ENCODE measurements around the gene GPR62. TPM values are rescaled to one million over a fixed set of nuclear protein-coding genes. Genes with fewer than 3 reads are reported as not detected.

Gene GPR62
- total RNA-seq, 2 donors from 2014 or later, result 0.41 to 0.97 TPM

DNA sequence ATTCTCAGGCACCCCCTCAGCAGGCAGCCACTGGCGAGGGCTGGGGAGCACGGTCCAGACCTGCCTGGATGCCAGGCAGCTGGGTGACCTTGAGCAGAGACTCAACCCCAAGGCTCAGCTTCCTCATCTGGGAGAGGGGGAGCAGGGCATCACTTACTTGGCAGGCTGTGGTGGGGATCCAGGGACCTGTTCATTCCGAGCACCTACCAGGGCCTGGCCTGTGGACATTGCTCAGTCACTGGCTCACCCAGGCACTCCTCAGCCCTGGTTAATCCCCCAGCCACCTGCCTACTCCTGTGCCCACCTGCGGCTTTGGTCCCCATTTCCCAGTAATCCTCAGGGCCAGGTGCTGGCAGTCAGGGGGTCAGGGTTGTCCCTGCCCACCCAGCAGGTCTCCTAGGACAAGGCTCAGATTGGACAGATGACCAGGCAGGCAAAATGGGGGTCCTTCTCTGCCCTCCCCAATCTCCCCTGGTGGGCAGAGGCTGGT, 49.8 kb downstream of the GPR62 start:
- Histone ChIP-seq H3K4me3 (no peak overlapping the region), H3K27ac (no peak overlapping the region), H3K4me1 (replicated peaks) (peaks cover 4% of the 10 kb centered on the region), H3K36me3 (no peaks in the 10 kb centered on the region), H3K9me3 (no peaks in the 10 kb centered on the region), H3K27me3 (replicated peaks; ENCODE audit: insufficient read depth) (no peaks in the 10 kb centered on the region)
- TF ChIP-seq POLR2A (IDR thresholded peaks at IDR 0.05), result no peak
- TF ChIP-seq POLR2AphosphoS5 (IDR thresholded peaks at IDR 0.05), result no peak
- TF ChIP-seq CTCF (IDR thresholded peaks at IDR 0.05), result no peak
- intact Hi-C loops (cut with DNase I), result loop anchor here (2.0 to 5.0 kb wide), 3 partner anchors 40 to 337 kb away; no protein-coding TSS in a partner anchor
- 91% methylated on average over 4 of the region's 4 CpGs for WGBS
- no peak for DNase-seq (ENCODE audit: low spot score)

DNA sequence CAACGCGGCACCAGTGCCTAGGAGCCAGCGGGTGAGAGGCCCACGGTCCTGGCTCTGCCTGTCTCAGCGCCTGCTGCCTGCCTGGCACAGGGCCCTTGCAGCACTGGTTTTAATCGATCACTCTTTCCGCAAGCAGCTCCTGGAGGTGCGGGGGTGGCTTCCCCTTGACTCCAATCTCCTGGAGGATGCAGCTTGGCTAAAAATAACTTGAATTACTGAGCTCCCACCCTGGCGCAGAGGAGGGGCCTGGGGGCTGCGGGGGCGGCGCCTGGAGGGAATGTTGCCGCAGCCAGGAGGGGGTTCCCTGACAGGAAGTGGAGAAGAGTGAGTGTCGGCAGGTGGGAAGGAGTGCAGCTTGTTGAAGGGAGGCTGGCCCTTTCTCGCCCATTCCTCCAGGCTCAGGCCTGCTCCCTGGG, 50.4 kb downstream of the GPR62 start:
- H3K4me3 ChIP-seq, result no peak overlapping the region
- 8% methylated on average over 15 of the region's 15 CpGs for WGBS
- peaks cover 4% of the 10 kb centered on the region for H3K4me1 ChIP-seq (replicated peaks)
- no peaks in the 10 kb centered on the region for H3K36me3 ChIP-seq
- intact Hi-C loops (cut with DNase I), result loop anchor here (2.0 kb wide), 1 partner anchor 39 kb away; no protein-coding TSS in a partner anchor
- H3K27me3 ChIP-seq (replicated peaks; ENCODE audit: insufficient read depth), result no peaks in the 10 kb centered on the region
- no peak overlapping the region for H3K27ac ChIP-seq
- no peak for DNase-seq (ENCODE audit: low spot score)
- TF ChIP-seq POLR2AphosphoS5 (IDR thresholded peaks at IDR 0.05), result no peak
- no peak for TF ChIP-seq POLR2A (IDR thresholded peaks at IDR 0.05)
- TF ChIP-seq CTCF (IDR thresholded peaks at IDR 0.05), result no peak
- no peaks in the 10 kb centered on the region for H3K9me3 ChIP-seq

DNA sequence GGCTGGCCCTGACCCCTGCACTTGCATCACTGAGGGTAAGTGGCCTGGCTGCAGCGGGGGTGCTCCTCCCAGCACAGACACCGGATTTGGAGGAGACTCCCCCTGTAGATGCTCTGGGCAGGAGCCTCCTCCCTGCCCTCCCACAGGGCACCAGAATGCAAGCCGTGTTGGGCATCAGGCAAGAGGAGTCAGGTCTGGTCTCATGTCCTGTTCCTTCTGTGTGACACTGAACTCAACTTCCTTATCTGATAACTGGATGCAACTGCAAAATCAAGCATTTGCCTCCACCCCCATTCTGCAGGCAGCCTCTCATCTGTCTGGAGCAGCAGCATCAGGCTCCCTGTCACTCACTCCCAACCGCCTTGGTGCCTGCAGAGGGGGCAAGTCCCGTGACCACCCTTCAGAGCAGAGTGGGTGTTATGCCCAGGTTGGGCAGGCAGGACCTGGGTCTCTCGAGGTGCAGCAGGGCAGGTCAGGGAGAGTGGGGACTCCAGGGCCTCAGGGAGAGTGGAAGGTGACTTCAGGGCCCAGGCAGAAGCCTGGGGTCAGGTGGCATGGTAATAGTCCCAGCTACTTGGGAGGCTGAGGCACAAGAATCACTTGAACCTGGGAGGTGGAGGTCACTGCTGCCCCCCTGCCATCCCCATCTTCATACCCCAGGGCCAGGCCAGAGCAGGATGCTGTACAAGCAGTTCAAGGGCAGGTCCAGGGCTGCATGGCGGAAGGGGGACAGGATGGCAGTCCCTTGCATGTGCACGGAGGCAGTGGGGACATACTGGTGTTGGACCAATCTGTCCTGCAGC, 51.0 kb downstream of the GPR62 start:
- DNase-seq (ENCODE audit: low spot score), result no peak
- Histone ChIP-seq H3K27me3 (replicated peaks; ENCODE audit: insufficient read depth) (no peaks in the 10 kb centered on the region), H3K4me1 (replicated peaks) (peaks cover 4% of the 10 kb centered on the region), H3K9me3 (no peaks in the 10 kb centered on the region), H3K4me3 (no peak overlapping the region), H3K27ac (no peak overlapping the region), H3K36me3 (no peaks in the 10 kb centered on the region)
- intact Hi-C loops (cut with DNase I), result no loop called here
- TF ChIP-seq CTCF (IDR thresholded peaks at IDR 0.05) (no peak), POLR2A (IDR thresholded peaks at IDR 0.05) (no peak)
- 49% methylated on average over 7 of the region's 8 CpGs for WGBS

DNA sequence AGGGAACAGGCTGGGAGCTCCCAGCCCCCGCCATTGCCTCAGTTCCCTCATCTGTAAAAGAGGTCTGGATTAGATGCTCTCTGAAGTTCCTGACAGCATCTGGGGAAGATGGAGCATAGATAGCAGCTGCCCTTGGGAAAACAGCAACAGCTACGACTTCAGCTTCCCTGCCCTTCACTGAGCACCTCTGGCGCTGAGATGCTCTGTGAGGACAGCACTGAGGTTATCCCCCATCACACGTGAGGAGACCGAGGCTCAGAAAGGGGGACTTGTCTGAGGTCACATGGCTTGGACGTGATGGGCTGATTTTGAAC, 51.6 kb downstream of the GPR62 start:
- intact Hi-C loops (cut with DNase I), result no loop called here
- TF ChIP-seq POLR2AphosphoS5 (IDR thresholded peaks at IDR 0.05), result no peak
- no peak for DNase-seq (ENCODE audit: low spot score)
- no peaks in the 10 kb centered on the region for H3K36me3 ChIP-seq
- no peaks in the 10 kb centered on the region for H3K9me3 ChIP-seq
- peaks cover 4% of the 10 kb centered on the region for H3K4me1 ChIP-seq (replicated peaks)
- H3K27me3 ChIP-seq (replicated peaks; ENCODE audit: insufficient read depth), result no peaks in the 10 kb centered on the region
- WGBS, result 98% methylated on average over 6 of the region's 6 CpGs
- H3K27ac ChIP-seq, result no peak overlapping the region
- no peak overlapping the region for H3K4me3 ChIP-seq

Small RNAs within 50 kb of the gene (small RNA-seq; reads per million reads assigned to genes)
- 0 reads per million in 2 donors for gene AC115284.1

Other genes with a start within 250 kb of the GPR62 start
- 1 to 10 TPM in 1 of 2 donors, under 1 TPM in 1; 0.32 to 5.5 TPM for gene GRM2, start 248.3 kb upstream of the GPR62 start, total RNA-seq
- not detected for gene IQCF6, start 176.1 kb upstream of the GPR62 start, total RNA-seq
- not detected for gene IQCF2, start 93.8 kb upstream of the GPR62 start, total RNA-seq
- gene IQCF5, start 79.8 kb upstream of the GPR62 start, total RNA-seq, result 1 to 10 TPM in 1 of 2 donors, not detected in 1; 2.0 TPM
- 1 to 10 TPM in 1 of 2 donors, not detected in 1; 4.5 TPM for gene IQCF1, start 52.0 kb upstream of the GPR62 start, total RNA-seq
- 10 to 100 TPM; 14.9 to 18.6 TPM for gene RRP9, start 13.5 kb upstream of the GPR62 start, total RNA-seq
- gene PARP3, start 13.0 kb upstream of the GPR62 start, total RNA-seq, result 10 to 100 TPM; 22.0 to 45.9 TPM
- 10 to 100 TPM; 74.0 to 74.1 TPM for gene PCBP4, start 12.1 kb downstream of the GPR62 start, total RNA-seq
- gene ABHD14B, start 18.7 kb downstream of the GPR62 start, total RNA-seq, result 100 to 1,000 TPM in 1 of 2 donors, 10 to 100 TPM in 1; 53.7 to 128 TPM
- 10 to 100 TPM; 55.3 to 58.5 TPM for gene ABHD14A, start 19.7 kb downstream of the GPR62 start, total RNA-seq
- 10 to 100 TPM; 42.1 to 82.6 TPM for gene ACY1, start 28.2 kb downstream of the GPR62 start, total RNA-seq
- 1,000 to 10,000 TPM; 1,249 to 2,015 TPM for gene RPL29, start 40.5 kb downstream of the GPR62 start, total RNA-seq
- gene DUSP7, start 101.2 kb downstream of the GPR62 start, total RNA-seq, result 10 to 100 TPM in 1 of 2 donors, 1 to 10 TPM in 1; 9.1 to 34.0 TPM
- 1 to 10 TPM; 2.5 to 5.3 TPM for gene POC1A, start 199.0 kb downstream of the GPR62 start, total RNA-seq
- 10 to 100 TPM; 39.8 to 58.8 TPM for gene ALAS1, start 242.8 kb downstream of the GPR62 start, total RNA-seq

Data from prostate gland (tissue), 2 donors.